Central memory CD8-positive, alpha-beta T cell (primary cell): Measurements from ENCODE around the gene JMJD7.
A peak's percentile ranks its signal among the peaks of the same experiment; 100 is the strongest.
"Not testable (repeated sequence)": the region's sequence is repeated elsewhere in the genome, so short reads cannot be mapped to it uniquely, and the experiment has no call there.

ENCODE experiments used
- ATAC-seq: fragments of 150-1000 bp; cut with Tn5 transposase; replicated peaks from 2 replicates; pipeline ENCODE4 v1.10.0; 2022; ENCODE audit warnings: mild to moderate bottlenecking, moderate FRiP score, moderate number of reproducible peaks; ENCODE audit not compliant: poor library complexity, severe bottlenecking; ENCODE audit errors: extremely low read depth
- DNase-seq, 2 donors: peaks; one replicate each; pipeline ENCODE4 v3.0.0; 2021; ENCODE audit warnings: low spot score in 2 of 2
- H3K27ac Mint-ChIP-seq: one replicate; pipeline ENCODE4 v1.8.0; 2022; ENCODE audit warnings: low read depth, mild to moderate bottlenecking, moderate library complexity, mixed read lengths
- H3K27me3 Mint-ChIP-seq: one replicate; pipeline ENCODE4 v1.8.0; 2022; ENCODE audit warnings: mixed read lengths
- H3K36me3 Mint-ChIP-seq: one replicate; pipeline ENCODE4 v1.8.0; 2022; ENCODE audit warnings: mild to moderate bottlenecking, moderate library complexity, mixed read lengths; ENCODE audit not compliant: insufficient read depth
- H3K4me1 Mint-ChIP-seq: one replicate; pipeline ENCODE4 v1.8.0; 2022; ENCODE audit warnings: mixed read lengths
- H3K4me3 Mint-ChIP-seq: one replicate; pipeline ENCODE4 v1.8.0; 2022; ENCODE audit warnings: mild to moderate bottlenecking, moderate library complexity, mixed read lengths
- H3K9me3 Mint-ChIP-seq: one replicate; pipeline ENCODE4 v1.8.0; 2022; ENCODE audit warnings: mixed read lengths

JMJD7 gene

DNA sequence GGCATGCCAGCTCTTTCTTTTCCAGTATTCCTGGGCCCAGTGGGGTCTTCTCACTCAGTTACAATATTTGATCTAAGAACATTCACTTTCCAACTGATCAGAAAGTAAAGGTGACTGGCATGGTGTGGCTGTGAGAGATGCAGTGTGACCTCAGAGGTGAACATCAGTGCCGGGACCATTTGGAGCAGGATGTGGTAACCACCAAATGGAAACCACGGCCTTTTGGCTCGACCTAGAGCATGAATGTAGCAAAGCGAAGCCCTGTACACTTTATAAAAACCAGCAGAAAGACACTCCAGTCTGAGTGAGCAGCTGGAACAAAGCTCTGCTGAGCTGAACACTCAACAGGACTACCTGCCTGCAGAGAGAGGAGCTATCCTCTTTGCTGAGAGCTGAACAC is 3.4 kb downstream of the JMJD7 start:
- Mint-ChIP-seq H3K4me3 (peak overlapping the region; percentile 38), H3K36me3 (peaks cover 17% of the 10 kb centered on the region), H3K4me1 (peaks cover 69% of the 10 kb centered on the region)
- not testable (repeated sequence) for H3K9me3 Mint-ChIP-seq, H3K27ac Mint-ChIP-seq, H3K27me3 Mint-ChIP-seq
- DNase-seq (peak in 1 of 2 donors; percentile 46), ATAC-seq (peak; percentile 45)

GRCh38 chr15:41832208-41832607 is 4.3 kb downstream of the JMJD7 start:
- H3K27ac Mint-ChIP-seq: no peak overlapping the region
- DNase-seq (no peak), ATAC-seq (no peak)
- H3K27me3 Mint-ChIP-seq: no peaks in the 10 kb centered on the region
- peaks cover 63% of the 10 kb centered on the region for H3K4me1 Mint-ChIP-seq
- H3K9me3 Mint-ChIP-seq: no peaks in the 10 kb centered on the region
- peaks cover 19% of the 10 kb centered on the region for H3K36me3 Mint-ChIP-seq
- no peak overlapping the region for H3K4me3 Mint-ChIP-seq

GRCh38 chr15:41832875-41833274 is 5.0 kb downstream of the JMJD7 start:
- peaks cover 63% of the 10 kb centered on the region for H3K4me1 Mint-ChIP-seq

DNA sequence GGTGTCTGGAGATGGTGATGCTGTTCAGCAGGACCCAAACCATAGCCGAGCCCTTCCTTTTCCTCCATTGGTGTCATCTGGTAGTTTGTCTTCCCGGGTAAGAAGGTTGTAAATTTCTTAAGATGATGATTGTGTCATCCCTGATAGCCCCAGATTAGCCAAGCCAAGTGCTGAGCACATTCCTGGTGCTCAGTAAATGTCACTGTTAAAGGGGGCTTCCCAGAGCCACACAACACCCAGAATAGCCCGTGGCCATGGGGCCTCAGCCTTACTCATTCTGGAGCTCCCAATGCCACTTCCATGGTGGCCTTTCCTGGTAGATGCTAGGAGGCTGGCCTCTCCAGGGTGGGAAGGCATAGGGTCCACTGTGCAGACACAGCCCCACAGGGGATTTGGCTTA is 6.2 kb downstream of the JMJD7 start:
- no peak for ATAC-seq
- Mint-ChIP-seq H3K9me3 (no peaks in the 10 kb centered on the region), H3K4me3 (no peak overlapping the region), H3K4me1 (peaks cover 54% of the 10 kb centered on the region), H3K36me3 (peaks cover 13% of the 10 kb centered on the region), H3K27me3 (no peaks in the 10 kb centered on the region), H3K27ac (no peak overlapping the region)
- DNase-seq: no peak

More at GRCh38 chr15:41832875-41833274, 5.0 kb downstream of the JMJD7 start:
- H3K36me3 Mint-ChIP-seq: peaks cover 17% of the 10 kb centered on the region
- H3K27ac Mint-ChIP-seq: no peak overlapping the region
- H3K27me3 Mint-ChIP-seq: no peaks in the 10 kb centered on the region
- ATAC-seq (no peak), DNase-seq (no peak)
- H3K4me3 Mint-ChIP-seq: no peak overlapping the region
- H3K9me3 Mint-ChIP-seq: no peaks in the 10 kb centered on the region

- Mint-ChIP-seq H3K9me3 (no peaks in the 10 kb centered on the region), H3K27ac (no peak overlapping the region), H3K4me3 (no peak overlapping the region), H3K4me1 (peaks cover 41% of the 10 kb centered on the region), H3K27me3 (no peaks in the 10 kb centered on the region), H3K36me3 (peaks cover 11% of the 10 kb centered on the region)
- ATAC-seq (no peak), DNase-seq (no peak)
These were observed 8.2 kb downstream of the JMJD7 start for GRCh38 chr15:41836073-41836472.

DNA sequence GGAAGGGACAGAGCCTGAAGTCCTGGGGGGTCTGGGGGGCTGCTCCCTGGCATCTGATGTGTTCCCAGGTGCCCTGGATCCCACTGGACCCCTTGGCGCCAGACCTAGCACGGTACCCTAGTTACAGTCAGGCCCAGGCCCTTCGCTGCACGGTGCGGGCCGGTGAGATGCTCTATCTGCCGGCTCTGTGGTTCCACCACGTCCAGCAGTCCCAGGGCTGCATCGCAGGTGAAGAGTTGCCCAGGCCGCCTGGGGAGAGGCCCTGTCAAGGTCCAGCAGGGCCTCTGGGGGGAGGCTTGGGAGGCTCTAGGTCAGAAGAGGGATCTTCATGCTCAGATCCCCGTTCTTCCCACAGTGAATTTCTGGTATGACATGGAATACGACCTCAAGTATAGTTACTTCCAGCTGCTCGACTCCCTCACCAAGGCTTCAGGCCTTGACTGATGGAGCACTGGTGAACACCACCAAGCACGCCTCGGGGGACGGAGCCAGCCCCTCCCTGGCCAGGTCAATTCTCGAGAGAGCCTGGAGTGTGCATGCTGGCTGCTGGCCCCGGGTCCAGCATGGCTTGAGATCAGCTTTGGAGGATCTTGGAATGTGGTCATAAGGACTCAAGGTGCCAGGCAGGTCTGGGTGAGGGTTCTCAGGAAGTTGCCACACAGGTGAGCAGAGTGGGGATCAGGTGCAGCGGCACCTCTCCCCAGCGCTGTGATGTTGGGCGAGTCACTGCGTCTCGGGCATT is 9.0 kb downstream of the JMJD7 start:
- Mint-ChIP-seq H3K36me3 (peaks cover 13% of the 10 kb centered on the region), H3K9me3 (no peaks in the 10 kb centered on the region), H3K27me3 (no peaks in the 10 kb centered on the region), H3K4me3 (no peak overlapping the region), H3K27ac (no peak overlapping the region), H3K4me1 (peaks cover 33% of the 10 kb centered on the region)
- DNase-seq: no peak
- ATAC-seq: no peak

DNA sequence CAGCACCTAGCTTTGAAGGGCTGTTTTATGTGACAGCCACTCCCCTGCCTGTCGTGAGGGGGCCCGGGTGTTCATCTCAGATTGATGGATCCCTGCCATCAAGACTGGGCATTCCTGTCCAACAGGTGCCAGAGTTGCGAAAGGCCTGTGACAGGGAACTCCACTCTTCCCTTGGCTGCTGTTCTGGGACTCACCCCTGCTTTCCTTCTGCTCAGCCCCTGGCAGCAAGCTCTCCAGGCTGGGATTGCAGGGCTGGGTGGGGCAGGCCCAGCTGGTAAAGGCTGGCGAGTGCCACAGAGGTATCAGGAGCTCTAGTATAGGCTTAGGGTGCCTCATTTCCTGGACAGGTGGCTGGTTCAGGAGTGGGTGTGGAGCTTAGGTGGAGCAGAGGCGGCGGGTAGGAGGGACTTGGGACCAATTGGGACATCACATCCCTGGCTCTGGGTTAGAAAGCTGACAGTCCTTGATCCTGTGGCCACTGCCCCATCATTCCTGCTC is 10.6 kb downstream of the JMJD7 start, which contains the start of gene PLA2G4B:
PLA2G4B (plus strand) TSS at position 448 of the 498 bp plus-strand sequence. CDS start 67 bp downstream, outside the sequence.
- H3K27ac Mint-ChIP-seq: peak within 1 kb of the TSS; percentile 10
- peaks cover 11% of the 10 kb centered on the region for H3K36me3 Mint-ChIP-seq
- no peaks in the 10 kb centered on the region for H3K9me3 Mint-ChIP-seq
- no peak within 1 kb of the TSS for H3K4me3 Mint-ChIP-seq
- H3K27me3 Mint-ChIP-seq: no peaks in the 10 kb centered on the region
- ATAC-seq (no peak), DNase-seq (no peak)
- H3K4me1 Mint-ChIP-seq: peaks cover 17% of the 10 kb centered on the region

DNA sequence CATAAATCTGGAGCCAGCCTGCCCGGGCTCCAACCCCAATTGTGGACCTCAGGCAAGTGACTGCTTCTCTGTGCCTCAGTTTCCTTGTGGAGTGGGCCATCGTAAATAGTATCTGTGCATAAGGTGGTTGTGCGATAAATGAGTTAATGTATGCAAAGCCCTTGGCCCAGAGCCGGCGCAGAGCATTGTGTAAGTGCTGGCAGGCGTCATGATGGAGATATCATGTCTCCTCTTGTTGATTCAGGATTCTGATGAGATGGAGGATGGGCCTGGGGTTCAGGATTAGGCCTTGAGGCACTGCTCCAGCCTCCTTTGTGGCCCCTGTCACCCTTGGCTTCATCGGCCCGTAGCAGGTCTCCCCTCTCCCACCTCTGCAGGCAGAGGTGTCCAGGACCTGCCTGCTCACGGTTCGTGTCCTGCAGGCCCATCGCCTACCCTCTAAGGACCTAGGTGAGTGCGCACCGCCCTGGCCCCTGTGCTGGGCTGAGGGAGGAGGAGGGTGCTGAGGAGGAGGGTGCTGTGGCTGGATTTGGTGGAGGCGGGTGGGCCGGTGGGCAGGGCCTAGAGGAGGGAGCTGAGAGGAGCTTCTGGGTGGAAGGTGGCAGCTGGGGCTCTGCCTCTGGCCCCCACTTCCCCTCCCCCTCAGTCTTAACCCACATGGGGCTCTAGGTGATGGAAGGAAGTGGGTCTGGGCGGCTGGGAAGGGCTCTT is 12.0 kb downstream of the JMJD7 start:
- Mint-ChIP-seq H3K27me3 (no peaks in the 10 kb centered on the region), H3K27ac (no peak overlapping the region), H3K9me3 (no peaks in the 10 kb centered on the region), H3K4me1 (peaks cover 6% of the 10 kb centered on the region), H3K4me3 (no peak overlapping the region), H3K36me3 (peaks cover 9% of the 10 kb centered on the region)
- no peak for ATAC-seq
- DNase-seq: no peak

DNA sequence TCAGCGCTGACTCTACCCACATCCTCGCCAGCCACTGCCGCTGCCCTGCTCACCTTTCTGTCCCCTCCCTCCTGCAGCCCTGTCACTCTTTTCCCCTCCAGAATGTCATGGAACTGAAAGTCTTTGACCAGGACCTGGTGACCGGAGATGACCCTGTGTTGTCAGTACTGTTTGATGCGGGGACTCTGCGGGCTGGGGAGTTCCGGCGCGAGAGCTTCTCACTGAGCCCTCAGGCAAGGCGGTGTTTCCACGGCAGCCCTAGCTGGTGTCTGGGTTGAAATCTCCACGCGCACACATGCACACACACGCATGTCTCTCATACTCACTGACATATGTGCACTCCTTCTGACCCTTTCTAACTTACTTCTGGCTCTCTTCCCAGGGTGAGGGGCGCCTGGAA is 12.8 kb downstream of the JMJD7 start:
- Mint-ChIP-seq H3K4me1 (peaks cover under 1% of the 10 kb centered on the region), H3K27ac (no peak overlapping the region), H3K9me3 (no peaks in the 10 kb centered on the region), H3K36me3 (peaks cover 11% of the 10 kb centered on the region), H3K4me3 (no peak overlapping the region), H3K27me3 (no peaks in the 10 kb centered on the region)
- no peak for ATAC-seq
- DNase-seq: no peak

- Mint-ChIP-seq H3K4me1 (no peaks in the 10 kb centered on the region), H3K4me3 (no peak overlapping the region), H3K27ac (no peak overlapping the region), H3K27me3 (no peaks in the 10 kb centered on the region), H3K9me3 (no peaks in the 10 kb centered on the region), H3K36me3 (peaks cover 11% of the 10 kb centered on the region)
- DNase-seq (no peak), ATAC-seq (no peak)
These were observed 13.2 kb downstream of the JMJD7 start for GRCh38 chr15:41841131-41841530.

GRCh38 chr15:41842229-41842628 is 14.3 kb downstream of the JMJD7 start:
- Mint-ChIP-seq H3K36me3 (peaks cover 13% of the 10 kb centered on the region), H3K4me3 (no peak overlapping the region), H3K4me1 (no peaks in the 10 kb centered on the region), H3K27me3 (no peaks in the 10 kb centered on the region), H3K27ac (no peak overlapping the region), H3K9me3 (no peaks in the 10 kb centered on the region)
- ATAC-seq (no peak), DNase-seq (no peak)

- H3K9me3 Mint-ChIP-seq: no peaks in the 10 kb centered on the region
- H3K4me3 Mint-ChIP-seq: no peak overlapping the region
- no peaks in the 10 kb centered on the region for H3K4me1 Mint-ChIP-seq
- peaks cover 20% of the 10 kb centered on the region for H3K36me3 Mint-ChIP-seq
- no peaks in the 10 kb centered on the region for H3K27me3 Mint-ChIP-seq
- DNase-seq (no peak), ATAC-seq (no peak)
- peak overlapping the region; percentile 65 for H3K27ac Mint-ChIP-seq
These were observed 15.7 kb downstream of the JMJD7 start for GRCh38 chr15:41843571-41843970.

- H3K27me3 Mint-ChIP-seq: no peaks in the 10 kb centered on the region
- H3K9me3 Mint-ChIP-seq: no peaks in the 10 kb centered on the region
- no peak overlapping the region for H3K4me3 Mint-ChIP-seq
These were observed 16.9 kb downstream of the JMJD7 start for GRCh38 chr15:41844814-41845213.

More at GRCh38 chr15:41844814-41845213, 16.9 kb downstream of the JMJD7 start:
- H3K4me1 Mint-ChIP-seq: no peaks in the 10 kb centered on the region
- H3K36me3 Mint-ChIP-seq: peaks cover 24% of the 10 kb centered on the region
- H3K27ac Mint-ChIP-seq: no peak overlapping the region
- ATAC-seq: no peak
- DNase-seq: no peak
